Psoas muscle (tissue), 8 donors: ENCODE measurements around the gene NEFH. TPM values are rescaled to one million over a fixed set of nuclear protein-coding genes. Genes with fewer than 3 reads are reported as not detected.

Experiments
- ATAC-seq, 4 donors: fragments of 200-7000 bp; cut with Tn5 transposase; one replicate each; pipeline ENCODE4 v1.9.1; 2020; ENCODE audit warnings: moderate library complexity in 3 of 4, mild to moderate bottlenecking in 2 of 4
- DNase-seq, 2 donors: peaks; one replicate each; pipeline ENCODE4 v3.0.0-alpha.2; 2020
- H3K27ac ChIP-seq: fragments of 200-600 bp; one replicate; pipeline ENCODE4 v1.8.0; 2022
- H3K27me3 ChIP-seq, 3 donors: fragments of 200-600 bp in 1 of 3; one replicate each; pipeline versions ENCODE4 v1.6.1 to v1.8.0; 2013 to 2022; ENCODE audit warnings: low read length in 2 of 3, mild to moderate bottlenecking in 2 of 3, moderate library complexity in 1 of 3; ENCODE audit not compliant: insufficient read depth in 3 of 3
- H3K36me3 ChIP-seq, 2 donors: fragments of 200-600 bp in 1 of 2; one replicate each; pipeline versions ENCODE4 v1.6.1 to v1.8.0; 2013 to 2022; ENCODE audit warnings: low read depth in 1 of 2, mild to moderate bottlenecking in 1 of 2, moderate library complexity in 1 of 2; ENCODE audit not compliant: insufficient read depth in 1 of 2
- H3K4me1 ChIP-seq: fragments of 200-600 bp; one replicate; pipeline ENCODE4 v1.8.0; 2022
- H3K4me3 ChIP-seq: fragments of 200-600 bp; one replicate; pipeline ENCODE4 v1.8.0; 2022; ENCODE audit warnings: mild to moderate bottlenecking
- H3K9me3 ChIP-seq: fragments of 200-600 bp; one replicate; pipeline ENCODE4 v1.8.0; 2022
- WGBS, 3 donors: extraction: QIAGEN DNeasy Blood & Tissue Kit; methylation state at CpG; one replicate each; pipeline versions ENCODE4 v1.1.6 to v1.1.7; 2013; 5-methylcytosine and 5-hydroxymethylcytosine counted together
- intact Hi-C, 2 donors: fragments of 100-400 bp; cut with DNase I; formaldehyde crosslinking; loops; one replicate each; pipeline versions ENCODE4 v1.11.0 to v1.14.2; 2022
- polyA plus RNA-seq, 3 donors: library from polyadenylated mRNA; stranded (reverse); fragments of 200-250 nt; gene quantifications; one replicate each; pipeline ENCODE4 v1.2.3, GENCODE V29; 2013
- total RNA-seq, 4 donors: library from RNA; stranded (reverse); fragmentation: NEBNext Ultra II Directional in 2 of 4; extraction: Animal tissue kit (Norgen Biotek cat#: 25700) in 2 of 4; gene quantifications; one replicate each; pipeline versions ENCODE4 v1.2.1 to v1.2.4, GENCODE V29; 2021 to 2023
- TF ChIP-seq, protein P1 (sequence below): fragments of 200-600 bp; IDR thresholded peaks from one replicate; pipeline ENCODE4 v1.8.0; 2022; ENCODE audit warnings: antibody characterized with exemption
- donor health status: healthy with polysubstance abuse.
- donor health status: DM: no; HTN: no; CAD: no; lungs with moderate emphysema.
- donor health status: Bipolar disorder and iron deficiency.
- donor health status: healthy.
- donor health status: DM: yes; HTN: yes; CAD: no.
- donor health status: DM: no; HTN: no; CAD: no.
- donor health status: DM: no; HTN: no; CAD: no.
- donor health status: DM: yes; HTN: yes; CAD: no.

NEFH gene
- total and polyA plus RNA-seq, 7 donors = 0.06 to 0.54 (median 0.18) TPM

DNA sequence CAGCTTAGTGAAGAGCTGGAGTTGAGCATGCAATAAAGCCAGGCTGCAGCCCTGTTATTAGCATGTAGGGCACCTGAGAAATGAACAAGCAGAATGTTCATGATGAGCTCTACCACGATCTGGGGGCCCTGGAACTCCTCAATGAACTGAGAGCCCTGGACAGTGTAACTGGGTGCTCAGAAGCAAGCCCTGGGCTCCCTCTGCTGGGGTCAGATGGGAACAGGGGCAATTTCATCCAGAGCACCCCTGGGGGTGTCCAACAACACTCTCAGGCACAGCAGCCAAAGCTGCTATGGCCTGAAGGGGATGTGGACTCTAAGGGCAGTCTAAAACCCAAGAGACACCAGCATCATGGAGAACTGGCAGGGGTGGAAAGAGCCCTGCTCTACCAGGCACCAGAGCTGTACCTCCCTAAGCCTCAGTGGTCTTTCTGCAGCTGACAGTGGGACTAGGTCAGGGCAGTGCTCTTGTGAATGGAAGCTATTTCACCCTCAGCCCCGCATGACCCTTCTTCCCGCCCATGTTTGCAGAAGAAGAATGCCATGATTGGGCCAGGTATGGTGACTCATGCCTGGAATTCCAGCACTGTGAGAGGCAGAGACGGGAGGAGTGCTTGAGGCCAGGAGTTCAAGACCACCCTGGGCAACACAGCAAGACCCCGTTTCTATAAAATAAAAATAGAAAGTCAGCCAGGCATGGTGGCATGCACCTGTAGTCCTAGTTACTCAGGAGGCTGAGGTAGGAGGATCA lies 44.6 kb downstream of the NEFH start:
- intact Hi-C loops = loop anchor here (1.0 to 10.0 kb wide), 3 partner anchors 127 to 240 kb away; no protein-coding TSS in a partner anchor
- TF ChIP-seq, protein P1, sequence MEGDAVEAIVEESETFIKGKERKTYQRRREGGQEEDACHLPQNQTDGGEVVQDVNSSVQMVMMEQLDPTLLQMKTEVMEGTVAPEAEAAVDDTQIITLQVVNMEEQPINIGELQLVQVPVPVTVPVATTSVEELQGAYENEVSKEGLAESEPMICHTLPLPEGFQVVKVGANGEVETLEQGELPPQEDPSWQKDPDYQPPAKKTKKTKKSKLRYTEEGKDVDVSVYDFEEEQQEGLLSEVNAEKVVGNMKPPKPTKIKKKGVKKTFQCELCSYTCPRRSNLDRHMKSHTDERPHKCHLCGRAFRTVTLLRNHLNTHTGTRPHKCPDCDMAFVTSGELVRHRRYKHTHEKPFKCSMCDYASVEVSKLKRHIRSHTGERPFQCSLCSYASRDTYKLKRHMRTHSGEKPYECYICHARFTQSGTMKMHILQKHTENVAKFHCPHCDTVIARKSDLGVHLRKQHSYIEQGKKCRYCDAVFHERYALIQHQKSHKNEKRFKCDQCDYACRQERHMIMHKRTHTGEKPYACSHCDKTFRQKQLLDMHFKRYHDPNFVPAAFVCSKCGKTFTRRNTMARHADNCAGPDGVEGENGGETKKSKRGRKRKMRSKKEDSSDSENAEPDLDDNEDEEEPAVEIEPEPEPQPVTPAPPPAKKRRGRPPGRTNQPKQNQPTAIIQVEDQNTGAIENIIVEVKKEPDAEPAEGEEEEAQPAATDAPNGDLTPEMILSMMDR = peak; percentile 33
- Histone ChIP-seq H3K4me3 (no peak overlapping the region), H3K27me3 (no peaks in the 10 kb centered on the region), H3K27ac (no peak overlapping the region), H3K4me1 (no peaks in the 10 kb centered on the region), H3K9me3 (no peaks in the 10 kb centered on the region), H3K36me3 (peaks cover 4 to 95% of the 10 kb centered on the region in 2 donors)
- ATAC-seq (peak; percentile 42 to 71 (median 63)), DNase-seq (no peak)
- WGBS, 3 donors = 59 to 68% (median 62%) methylated on average over 5 of the region's 5 CpGs

GRCh38 chr22:29528144-29528543 lies 48.1 kb downstream of the NEFH start:
- 92 to 94% (median 93%) methylated on average over 7 of the region's 7 CpGs for WGBS, 3 donors

GRCh38 chr22:29530716-29531115 lies 50.7 kb downstream of the NEFH start:
- no peak for DNase-seq
- Histone ChIP-seq H3K36me3 (peaks cover 4 to 100% of the 10 kb centered on the region in 2 donors), H3K9me3 (no peaks in the 10 kb centered on the region), H3K4me3 (no peak overlapping the region), H3K27ac (no peak overlapping the region), H3K27me3 (no peaks in the 10 kb centered on the region), H3K4me1 (no peaks in the 10 kb centered on the region)
- no peak for ATAC-seq
- TF ChIP-seq, protein P1 = no peak
- WGBS, 3 donors = 89 to 94% (median 89%) methylated on average over 4 of the region's 4 CpGs
- intact Hi-C loops = no loop called here

More at GRCh38 chr22:29528144-29528543, 48.1 kb downstream of the NEFH start:
- H3K27ac ChIP-seq = no peak overlapping the region
- no peak for DNase-seq
- no peaks in the 10 kb centered on the region for H3K9me3 ChIP-seq
- H3K4me3 ChIP-seq = no peak overlapping the region
- TF ChIP-seq, protein P1 = no peak
- intact Hi-C loops = loop anchor here in 1 of 2 donors (10.0 kb wide), 1 partner anchor 243 kb away; no protein-coding TSS in a partner anchor
- no peak for ATAC-seq
- no peaks in the 10 kb centered on the region for H3K4me1 ChIP-seq
- no peaks in the 10 kb centered on the region for H3K27me3 ChIP-seq
- peaks cover 8 to 100% of the 10 kb centered on the region in 2 donors for H3K36me3 ChIP-seq

- WGBS, 3 donors = 89 to 93% (median 91%) methylated on average over 4 of the region's 4 CpGs
- no peaks in the 10 kb centered on the region for H3K4me1 ChIP-seq
- intact Hi-C loops = no loop called here
- peaks cover 4 to 100% of the 10 kb centered on the region in 2 donors for H3K36me3 ChIP-seq
- no peak overlapping the region for H3K4me3 ChIP-seq
- no peak overlapping the region for H3K27ac ChIP-seq
- DNase-seq (no peak), ATAC-seq (no peak)
- TF ChIP-seq, protein P1 = no peak
- no peaks in the 10 kb centered on the region for H3K9me3 ChIP-seq
- no peaks in the 10 kb centered on the region for H3K27me3 ChIP-seq
Measured at GRCh38 chr22:29531419-29531818, 51.4 kb downstream of the NEFH start.
